Stimulated activated CD8-positive, alpha-beta memory T cell treated with anti-CD3 and anti-CD28 coated beads, Interleukin-15, amount 100 ng/mL, for 24 hours (primary cell): ENCODE measurements around the gene ANKRD49.
"Not testable (repeated sequence)": the region's sequence is repeated elsewhere in the genome, so short reads cannot be mapped to it uniquely, and the experiment has no call there.

Source experiments
- DNase-seq: peaks from one replicate; pipeline ENCODE4 v3.0.0-alpha.2; 2020; ENCODE audit warnings: low read depth

Gene ANKRD49

GRCh38 chr11:94493281-94494125, at the start of gene ANKRD49, which contains the start of gene MRE11:
Gene ANKRD49 (plus strand): TSS chr11:94493984. CDS start chr11:94496694, 2,710 bp downstream.
Gene MRE11 (minus strand): TSS chr11:94493844. CDS start chr11:94492801, 1,043 bp downstream.
- peak; percentile 76 for DNase-seq

GRCh38 chr11:94445641-94446040, 48.1 kb upstream of the ANKRD49 start:
- DNase-seq: no peak

- no peak for DNase-seq
These were observed 46.6 kb upstream of the ANKRD49 start for GRCh38 chr11:94447149-94447548.

GRCh38 chr11:94449029-94449428, 44.8 kb upstream of the ANKRD49 start:
- no peak for DNase-seq

- DNase-seq: no peak
These were observed 44.3 kb upstream of the ANKRD49 start for GRCh38 chr11:94449437-94449836.

- DNase-seq: no peak
These were observed 43.7 kb upstream of the ANKRD49 start for GRCh38 chr11:94450048-94450447.

- no peak for DNase-seq
These were observed 40.8 kb upstream of the ANKRD49 start for GRCh38 chr11:94452988-94453387.

- DNase-seq: no peak
These were observed 39.5 kb upstream of the ANKRD49 start for GRCh38 chr11:94454301-94454700.

GRCh38 chr11:94455861-94456260, 37.9 kb upstream of the ANKRD49 start:
- DNase-seq: no peak

GRCh38 chr11:94457118-94458029, 36.4 kb upstream of the ANKRD49 start:
- no peak for DNase-seq

GRCh38 chr11:94459576-94459975, 34.2 kb upstream of the ANKRD49 start:
- DNase-seq: no peak

GRCh38 chr11:94469416-94469815, 24.4 kb upstream of the ANKRD49 start:
- DNase-seq: no peak

- no peak for DNase-seq
These were observed 20.6 kb upstream of the ANKRD49 start for GRCh38 chr11:94472916-94473799.

GRCh38 chr11:94477624-94478023, 16.2 kb upstream of the ANKRD49 start:
- DNase-seq: no peak

- no peak for DNase-seq
These were observed 12.4 kb upstream of the ANKRD49 start for GRCh38 chr11:94481342-94481741.

- no peak for DNase-seq
These were observed 7.7 kb upstream of the ANKRD49 start for GRCh38 chr11:94486068-94486467.

- no peak for DNase-seq
These were observed 419 bp downstream of the ANKRD49 start for GRCh38 chr11:94494126-94494680.

GRCh38 chr11:94500181-94500580, 6.4 kb downstream of the ANKRD49 start:
- DNase-seq: no peak

- no peak for DNase-seq
These were observed 7.7 kb downstream of the ANKRD49 start for GRCh38 chr11:94501522-94501921.

GRCh38 chr11:94504689-94505293, 11.0 kb downstream of the ANKRD49 start:
- no peak for DNase-seq

- not testable (repeated sequence) for DNase-seq
These were observed 12.7 kb downstream of the ANKRD49 start for GRCh38 chr11:94506513-94506912.
